Endothelial cell of umbilical vein (primary cell): ENCODE data around the gene GNB1L. TPM values are rescaled to one million over a fixed set of nuclear protein-coding genes. Genes with fewer than 3 reads are reported as not detected.

Experiments
- BruUV-seq: library from RNA; stranded (reverse); fragments of 400-500 nt; replicated peaks from 2 replicates; lab custom pipeline; 2021; lab: Mats Ljungman, UMichigan
- CTCF ChIA-PET: fragments of 300-600, 350-600 bp; sonication (Branson Sonifier 250); formaldehyde crosslinking; loops from one replicate; lab custom pipeline; 2021; ENCODE audit warnings: antibody characterized with exemption, inconsistent platforms; lab: Charles Lee
- POLR2A ChIA-PET: fragments of 300-600, 350-600 bp; sonication (Branson Sonifier 250); formaldehyde crosslinking; loops from one replicate; lab custom pipeline; 2021; ENCODE audit warnings: antibody characterized with exemption, inconsistent platforms; lab: Charles Lee
- DNase-seq: peaks from one replicate; pipeline ENCODE4 v3.0.0-alpha.2; 2011; ENCODE audit warnings: low read depth, low spot score
- FAIRE-seq: peaks from 2 replicates; lab custom pipeline; 2011; peaks lifted over from hg19 to GRCh38; lab: Jason Lieb, UNC
- H2AFZ ChIP-seq: 2 replicates; pipeline ENCODE4 v1.6.0; 2012; ENCODE audit warnings: low read depth, low read length, control low read depth, inconsistent platforms
- H3K27ac ChIP-seq: 2 replicates; pipeline ENCODE4 v1.5.1; 2011; ENCODE audit warnings: low read depth, mild to moderate bottlenecking, control low read depth, low read length, moderate library complexity; ENCODE audit not compliant: insufficient read depth
- H3K27me3 ChIP-seq, 2 experiments: 2 replicates each; pipeline versions ENCODE4 v1.6.0 to v1.6.1; 2011; ENCODE audit warnings: low read length in 2 of 2, mixed read lengths in 1 of 2; ENCODE audit not compliant: control insufficient read depth in 2 of 2, insufficient read depth in 2 of 2
- H3K36me3 ChIP-seq, 2 experiments: 2 replicates in 1 of 2; 3 replicates in 1 of 2; pipeline ENCODE4 v1.5.1; 2011; ENCODE audit warnings: low read length in 2 of 2, mild to moderate bottlenecking in 1 of 2, moderate library complexity in 1 of 2; ENCODE audit not compliant: control insufficient read depth in 2 of 2, insufficient read depth in 2 of 2; ENCODE audit errors: extremely low read depth in 1 of 2
- H3K4me1 ChIP-seq: 3 replicates; pipeline ENCODE4 v1.5.1; 2011; ENCODE audit warnings: mild to moderate bottlenecking, low read length; ENCODE audit not compliant: control insufficient read depth, insufficient read depth; ENCODE audit errors: extremely low read depth
- H3K4me2 ChIP-seq: 2 replicates; pipeline ENCODE4 v1.6.1; 2011; ENCODE audit warnings: low read length, control low read depth, mixed read lengths; ENCODE audit not compliant: insufficient read depth
- H3K4me3 ChIP-seq, 3 experiments: fragments of 200-600 bp in 1 of 3; sonication (generic), shearing (Covaris generic) in 1 of 3; replicated peaks in 1 of 3; 2 replicates each; pipeline ENCODE4 v1.5.1; 2011 to 2016; ENCODE audit warnings: control low read depth in 3 of 3, low read length in 3 of 3, mild to moderate bottlenecking in 2 of 3, inconsistent platforms in 1 of 3, low read depth in 1 of 3, moderate library complexity in 1 of 3; ENCODE audit not compliant: insufficient read depth in 1 of 3
- H3K79me2 ChIP-seq: 2 replicates; pipeline ENCODE4 v1.6.0; 2012; ENCODE audit warnings: low read length, inconsistent platforms; ENCODE audit not compliant: control insufficient read depth, insufficient read depth
- H3K9ac ChIP-seq: replicated peaks from 2 replicates; pipeline ENCODE3; 2011; ENCODE audit warnings: low read length, control low read depth; ENCODE audit not compliant: insufficient read depth; ENCODE audit errors: extremely low read depth
- H3K9me1 ChIP-seq: replicated peaks from 3 replicates; pipeline ENCODE4 v1.6.0; 2011; ENCODE audit warnings: mild to moderate bottlenecking, low read length; ENCODE audit not compliant: control insufficient read depth, insufficient read depth; ENCODE audit errors: extremely low read depth
- H3K9me3 ChIP-seq: replicated peaks from 2 replicates; pipeline ENCODE4 v1.5.1; 2012; ENCODE audit warnings: low read length, inconsistent platforms; ENCODE audit not compliant: control insufficient read depth, insufficient read depth
- H4K20me1 ChIP-seq: replicated peaks from 2 replicates; pipeline ENCODE3; 2011; ENCODE audit warnings: mild to moderate bottlenecking, low read length; ENCODE audit not compliant: control insufficient read depth, insufficient read depth; ENCODE audit errors: extremely low read depth
- EZH2 ChIP-seq: IDR thresholded peaks from 2 replicates; pipeline ENCODE4 v1.6.1; 2012; ENCODE audit warnings: borderline replicate concordance, low read depth, mild to moderate bottlenecking, moderate library complexity, low read length, inconsistent platforms; ENCODE audit not compliant: severe bottlenecking
- FOS ChIP-seq: IDR thresholded peaks from 2 replicates; pipeline ENCODE4 v1.6.1; 2011; ENCODE audit warnings: mild to moderate bottlenecking, low read length, moderate library complexity, borderline replicate concordance; ENCODE audit not compliant: insufficient read depth
- GATA2 ChIP-seq: IDR thresholded peaks from 2 replicates; pipeline ENCODE4 v1.7.0; 2011; ENCODE audit warnings: low read depth, mild to moderate bottlenecking, moderate library complexity, mixed read lengths, low read length; ENCODE audit not compliant: insufficient read length, insufficient read depth
- JUN ChIP-seq: IDR thresholded peaks from 2 replicates; pipeline ENCODE4 v1.6.1; 2011; ENCODE audit warnings: borderline replicate concordance, low read depth; ENCODE audit not compliant: insufficient read length, insufficient read depth
- POLR2A ChIP-seq: IDR thresholded peaks from 2 replicates; pipeline ENCODE4 v1.6.1; 2012; ENCODE audit warnings: low read depth, mild to moderate bottlenecking, control low read depth, low read length
- dilution Hi-C: fragments of 300-500 bp; cut with MboI; formaldehyde crosslinking; loops from one replicate; pipeline ENCODE4 v1.15.0; 2019; ENCODE audit warnings: low sequenced_read_pairs; ENCODE audit not compliant: extremely low pct_ligation_motif_present
- intact Hi-C: fragments of 100-400 bp; cut with micrococcal nuclease; formaldehyde crosslinking; loops from one replicate; pipeline ENCODE4 v1.10.0; 2022
- polyA plus RNA-seq, 4 experiments: library from polyadenylated mRNA; depleted of rRNA in 3 of 4; stranded (reverse) in 3 of 4; unstranded in 1 of 4; fragments of >200 nt; gene quantifications; 2 replicates each; pipeline versions ENCODE4 v1.2.1 to v1.2.3, GENCODE V29; 2011 to 2012; ENCODE audit warnings: missing spikeins in 1 of 4
- total RNA-seq: library from RNA; stranded (reverse); gene quantifications from 2 replicates; pipeline ENCODE4 v1.2.3, GENCODE V29; 2021
- TF ChIP-seq, protein P1 (sequence below): IDR thresholded peaks from 2 replicates; pipeline ENCODE4 v1.6.1; 2011; ENCODE audit not compliant: insufficient read depth, insufficient read length

The GNB1L gene
- total and polyA plus RNA-seq, 2 donors (not counting 3 experiments of a cell fraction or from before 2014, with no cell fraction given) = 5.4 to 5.9 TPM

DNA sequence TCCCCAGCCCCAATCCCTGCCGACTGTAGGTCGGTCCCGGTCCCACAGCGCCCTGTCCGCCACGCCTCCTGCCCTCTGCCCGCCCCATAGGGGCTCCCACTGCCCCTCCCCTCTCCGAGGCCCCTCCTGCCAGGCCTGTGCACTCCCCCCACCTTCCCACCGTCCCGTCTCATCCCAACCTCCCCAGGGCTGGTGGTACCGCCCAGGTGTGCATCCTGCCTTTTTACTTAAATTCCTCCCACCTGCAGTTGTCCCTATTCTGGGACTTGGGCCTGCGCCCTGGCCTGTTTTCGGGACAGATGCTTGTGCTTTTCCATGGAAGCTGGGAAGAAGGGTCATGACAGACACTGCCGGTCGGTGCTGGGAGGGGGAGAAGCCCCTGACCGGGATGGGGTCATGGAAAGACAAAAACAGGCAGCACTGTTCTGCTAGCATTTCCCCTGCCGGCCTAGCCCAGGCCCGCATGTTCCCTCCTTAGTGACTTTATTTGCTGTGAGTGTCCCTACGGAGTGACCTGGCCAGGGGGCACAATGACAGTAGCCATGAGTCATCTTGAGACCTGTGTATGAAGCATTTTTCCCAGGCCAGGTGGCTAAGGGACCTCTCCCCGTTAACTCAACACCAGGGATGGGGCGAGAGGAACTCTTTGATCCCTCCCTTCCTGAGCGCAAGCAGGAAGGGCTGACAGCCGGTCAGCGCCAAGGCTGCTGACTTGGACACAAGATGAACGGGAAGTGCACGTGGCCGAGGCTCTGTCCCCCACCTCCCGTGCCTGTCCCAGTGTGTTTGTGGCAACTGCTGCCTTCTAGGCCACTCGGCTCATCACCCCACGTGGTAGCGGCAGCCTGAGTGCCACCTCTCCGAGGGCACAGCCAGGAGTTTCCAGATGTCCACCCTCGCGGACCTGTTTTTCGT is 87.0 kb downstream of the GNB1L start:
- peaks cover 17% of the 10 kb centered on the region for H3K79me2 ChIP-seq
- DNase-seq = no peak
- peaks cover 0 to 3% of the 10 kb centered on the region in 2 experiments for H3K36me3 ChIP-seq
- H3K27ac ChIP-seq = no peak overlapping the region
- peaks cover 10 to 16% of the 10 kb centered on the region in 2 experiments for H3K27me3 ChIP-seq
- peak; percentile 37 for FAIRE-seq
- CTCF ChIA-PET = interaction anchor here (1.2 kb wide), 1 partner anchor 142 kb away, joined by 3 read pairs; no protein-coding TSS in a partner anchor
- H2AFZ ChIP-seq = no peak overlapping the region
- no peaks in the 10 kb centered on the region for H4K20me1 ChIP-seq
- no peak overlapping the region for H3K9ac ChIP-seq
- no peaks in the 10 kb centered on the region for H3K9me3 ChIP-seq
- no peak overlapping the region for H3K4me3 ChIP-seq
- no TSS peak for BruUV-seq
- intact Hi-C loops = loop anchor here (1.0 kb wide), 1 partner anchor 37 kb away; no protein-coding TSS in a partner anchor
- POLR2A ChIA-PET = no interaction called here
- dilution Hi-C loops = no loop called here
- TF ChIP-seq, protein P1, sequence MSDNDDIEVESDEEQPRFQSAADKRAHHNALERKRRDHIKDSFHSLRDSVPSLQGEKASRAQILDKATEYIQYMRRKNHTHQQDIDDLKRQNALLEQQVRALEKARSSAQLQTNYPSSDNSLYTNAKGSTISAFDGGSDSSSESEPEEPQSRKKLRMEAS = no peak
- TF ChIP-seq POLR2A (no peak), EZH2 (no peak), JUN (no peak), FOS (no peak), GATA2 (no peak)
- H3K9me1 ChIP-seq = no peaks in the 10 kb centered on the region
- peaks cover 9% of the 10 kb centered on the region for H3K4me1 ChIP-seq
- H3K4me2 ChIP-seq = no peak overlapping the region
